ENCODE measurements around the gene MBD4.

DNA sequence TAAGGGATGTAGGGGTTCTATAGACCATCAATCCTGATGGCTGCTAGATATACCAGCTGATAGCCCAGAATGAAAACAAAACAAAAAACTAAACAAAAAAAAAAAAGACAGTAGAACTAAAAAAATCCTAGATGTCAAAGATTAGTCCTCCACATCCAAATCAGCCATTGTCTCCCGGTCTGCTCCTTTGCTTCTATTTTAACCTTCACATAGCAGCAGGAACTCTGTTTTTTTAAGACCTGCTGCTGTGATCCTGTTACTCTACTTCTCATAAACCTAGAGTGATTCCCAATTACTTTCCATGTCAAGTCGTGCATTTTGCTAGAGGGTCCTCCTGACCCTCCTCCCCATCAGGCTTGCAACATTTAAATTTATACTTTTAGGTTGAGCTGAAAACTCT, 2.7 kb upstream of the MBD4 start:
- no peak for TF ChIP-seq POLR2A (IDR thresholded peaks at IDR 0.05)
- TF ChIP-seq, protein P1, sequence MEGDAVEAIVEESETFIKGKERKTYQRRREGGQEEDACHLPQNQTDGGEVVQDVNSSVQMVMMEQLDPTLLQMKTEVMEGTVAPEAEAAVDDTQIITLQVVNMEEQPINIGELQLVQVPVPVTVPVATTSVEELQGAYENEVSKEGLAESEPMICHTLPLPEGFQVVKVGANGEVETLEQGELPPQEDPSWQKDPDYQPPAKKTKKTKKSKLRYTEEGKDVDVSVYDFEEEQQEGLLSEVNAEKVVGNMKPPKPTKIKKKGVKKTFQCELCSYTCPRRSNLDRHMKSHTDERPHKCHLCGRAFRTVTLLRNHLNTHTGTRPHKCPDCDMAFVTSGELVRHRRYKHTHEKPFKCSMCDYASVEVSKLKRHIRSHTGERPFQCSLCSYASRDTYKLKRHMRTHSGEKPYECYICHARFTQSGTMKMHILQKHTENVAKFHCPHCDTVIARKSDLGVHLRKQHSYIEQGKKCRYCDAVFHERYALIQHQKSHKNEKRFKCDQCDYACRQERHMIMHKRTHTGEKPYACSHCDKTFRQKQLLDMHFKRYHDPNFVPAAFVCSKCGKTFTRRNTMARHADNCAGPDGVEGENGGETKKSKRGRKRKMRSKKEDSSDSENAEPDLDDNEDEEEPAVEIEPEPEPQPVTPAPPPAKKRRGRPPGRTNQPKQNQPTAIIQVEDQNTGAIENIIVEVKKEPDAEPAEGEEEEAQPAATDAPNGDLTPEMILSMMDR (IDR thresholded peaks at IDR 0.05 in 8 of 11, conservative IDR thresholded peaks at IDR 0.05 in 3 of 11) = no peak
